ENCODE measurements around the gene ATP6V0B. TPM values are rescaled to one million over a fixed set of nuclear protein-coding genes. Genes with fewer than 3 reads are reported as not detected.

Gene ATP6V0B
- total RNA-seq, 1 donor from 2014 or later: 39.2 TPM

- H3K4me2 ChIP-seq: no peak overlapping the region
- Mint-ChIP-seq H3K36me3 (peaks cover 12% of the 10 kb centered on the region), H3K27me3 (ENCODE audit: insufficient read depth, low read depth) (peaks cover 8% of the 10 kb centered on the region), H3K27ac (no peak overlapping the region), H3K9me3 (no peaks in the 10 kb centered on the region), H3K4me3 (no peak overlapping the region), H3K4me1 (peaks cover 21% of the 10 kb centered on the region)
- H3K36me3 ChIP-seq: no peaks in the 10 kb centered on the region
- H3F3A ChIP-seq (ENCODE audit: low read depth): peaks cover 2% of the 10 kb centered on the region
- no peak for TF ChIP-seq CTCF (IDR thresholded peaks at IDR 0.05)
- H3K79me2 ChIP-seq (ENCODE audit: low read depth): peaks cover 15% of the 10 kb centered on the region
- DNase-seq (ENCODE audit: low spot score): no peak
- no peak overlapping the region for H3K9ac ChIP-seq
- H4K20me1 ChIP-seq (ENCODE audit: low read depth): no peaks in the 10 kb centered on the region
- peaks cover 3% of the 10 kb centered on the region for H3K4me1 ChIP-seq
- H3K27me3 ChIP-seq: no peaks in the 10 kb centered on the region
- H3K4me3 ChIP-seq: no peak overlapping the region
- no peaks in the 10 kb centered on the region for H3K9me3 ChIP-seq (ENCODE audit: low read depth)
- H3K27ac ChIP-seq: no peak overlapping the region
- H2AFZ ChIP-seq (replicated peaks): no peak overlapping the region
Measured at GRCh38 chr1:44024031-44024902, 49.5 kb downstream of the ATP6V0B start.

GRCh38 chr1:44024903-44025525, 50.3 kb downstream of the ATP6V0B start:
- Mint-ChIP-seq H3K27ac (peak overlapping the region; percentile 64), H3K4me3 (no peak overlapping the region), H3K36me3 (peaks cover 12% of the 10 kb centered on the region), H3K27me3 (ENCODE audit: insufficient read depth, low read depth) (peaks cover 8% of the 10 kb centered on the region), H3K9me3 (no peaks in the 10 kb centered on the region), H3K4me1 (peaks cover 22% of the 10 kb centered on the region)
- no peak overlapping the region for H3K4me2 ChIP-seq
- DNase-seq (ENCODE audit: low spot score): no peak
- H3K4me1 ChIP-seq: peaks cover 6% of the 10 kb centered on the region
- H3F3A ChIP-seq (ENCODE audit: low read depth): peaks cover 9% of the 10 kb centered on the region
- H3K79me2 ChIP-seq (ENCODE audit: low read depth): peaks cover 18% of the 10 kb centered on the region
- no peak overlapping the region for H3K4me3 ChIP-seq
- no peaks in the 10 kb centered on the region for H3K27me3 ChIP-seq
- H2AFZ ChIP-seq (replicated peaks): no peak overlapping the region
- TF ChIP-seq CTCF (IDR thresholded peaks at IDR 0.05): no peak
- TF ChIP-seq EZH2phosphoT487 (IDR thresholded peaks at IDR 0.05): no peak
- TF ChIP-seq EZH2 (IDR thresholded peaks at IDR 0.05): no peak
- no peaks in the 10 kb centered on the region for H3K9me3 ChIP-seq (ENCODE audit: low read depth)
- H3K36me3 ChIP-seq: no peaks in the 10 kb centered on the region
- H3K27ac ChIP-seq: no peak overlapping the region
- no peak overlapping the region for H3K9ac ChIP-seq
- H4K20me1 ChIP-seq (ENCODE audit: low read depth): no peaks in the 10 kb centered on the region

GRCh38 chr1:44025816-44026215, 51.1 kb downstream of the ATP6V0B start:
- Histone ChIP-seq H3F3A (ENCODE audit: low read depth) (peaks cover 10% of the 10 kb centered on the region), H3K9me3 (ENCODE audit: low read depth) (no peaks in the 10 kb centered on the region), H4K20me1 (ENCODE audit: low read depth) (no peaks in the 10 kb centered on the region), H3K27ac (no peak overlapping the region), H3K4me3 (no peak overlapping the region), H3K4me1 (peaks cover 6% of the 10 kb centered on the region), H2AFZ (replicated peaks) (no peak overlapping the region), H3K9ac (no peak overlapping the region), H3K36me3 (no peaks in the 10 kb centered on the region), H3K4me2 (no peak overlapping the region), H3K27me3 (no peaks in the 10 kb centered on the region), H3K79me2 (ENCODE audit: low read depth) (peaks cover 18% of the 10 kb centered on the region)
- H3K4me3 Mint-ChIP-seq: no peak overlapping the region
- TF ChIP-seq CTCF (IDR thresholded peaks at IDR 0.05) (no peak), EZH2 (IDR thresholded peaks at IDR 0.05) (no peak), EZH2phosphoT487 (IDR thresholded peaks at IDR 0.05) (no peak)
- peaks cover 12% of the 10 kb centered on the region for H3K36me3 Mint-ChIP-seq
- H3K27me3 Mint-ChIP-seq (ENCODE audit: insufficient read depth, low read depth): peaks cover 8% of the 10 kb centered on the region
- no peaks in the 10 kb centered on the region for H3K9me3 Mint-ChIP-seq
- H3K4me1 Mint-ChIP-seq: peaks cover 19% of the 10 kb centered on the region
- H3K27ac Mint-ChIP-seq: no peak overlapping the region
- DNase-seq (ENCODE audit: low spot score): no peak

Data from neural progenitor cell (in vitro differentiated cells).